Measurements from ENCODE around the gene CBY1.

GRCh38 chr22:38704654-38705234 lies 48.3 kb downstream of the CBY1 start:
- TF ChIP-seq EZH2 (IDR thresholded peaks at IDR 0.05; ENCODE audit: borderline replicate concordance, low read length), result no peak
- TF ChIP-seq, protein P1, sequence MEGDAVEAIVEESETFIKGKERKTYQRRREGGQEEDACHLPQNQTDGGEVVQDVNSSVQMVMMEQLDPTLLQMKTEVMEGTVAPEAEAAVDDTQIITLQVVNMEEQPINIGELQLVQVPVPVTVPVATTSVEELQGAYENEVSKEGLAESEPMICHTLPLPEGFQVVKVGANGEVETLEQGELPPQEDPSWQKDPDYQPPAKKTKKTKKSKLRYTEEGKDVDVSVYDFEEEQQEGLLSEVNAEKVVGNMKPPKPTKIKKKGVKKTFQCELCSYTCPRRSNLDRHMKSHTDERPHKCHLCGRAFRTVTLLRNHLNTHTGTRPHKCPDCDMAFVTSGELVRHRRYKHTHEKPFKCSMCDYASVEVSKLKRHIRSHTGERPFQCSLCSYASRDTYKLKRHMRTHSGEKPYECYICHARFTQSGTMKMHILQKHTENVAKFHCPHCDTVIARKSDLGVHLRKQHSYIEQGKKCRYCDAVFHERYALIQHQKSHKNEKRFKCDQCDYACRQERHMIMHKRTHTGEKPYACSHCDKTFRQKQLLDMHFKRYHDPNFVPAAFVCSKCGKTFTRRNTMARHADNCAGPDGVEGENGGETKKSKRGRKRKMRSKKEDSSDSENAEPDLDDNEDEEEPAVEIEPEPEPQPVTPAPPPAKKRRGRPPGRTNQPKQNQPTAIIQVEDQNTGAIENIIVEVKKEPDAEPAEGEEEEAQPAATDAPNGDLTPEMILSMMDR (conservative IDR thresholded peaks at IDR 0.05 in 1 of 2, IDR thresholded peaks at IDR 0.05 in 1 of 2; ENCODE audit: extremely low read depth in 1 of 2, insufficient read depth in 1 of 2, low read depth in 1 of 2, low read length in 2 of 2), result no peak
